Measurements from ENCODE around the gene CHDH. TPM values are rescaled to one million over a fixed set of nuclear protein-coding genes. Genes with fewer than 3 reads are reported as not detected.
A peak's percentile ranks its signal among the peaks of the same experiment; 100 is the strongest.

CHDH gene, protein sequence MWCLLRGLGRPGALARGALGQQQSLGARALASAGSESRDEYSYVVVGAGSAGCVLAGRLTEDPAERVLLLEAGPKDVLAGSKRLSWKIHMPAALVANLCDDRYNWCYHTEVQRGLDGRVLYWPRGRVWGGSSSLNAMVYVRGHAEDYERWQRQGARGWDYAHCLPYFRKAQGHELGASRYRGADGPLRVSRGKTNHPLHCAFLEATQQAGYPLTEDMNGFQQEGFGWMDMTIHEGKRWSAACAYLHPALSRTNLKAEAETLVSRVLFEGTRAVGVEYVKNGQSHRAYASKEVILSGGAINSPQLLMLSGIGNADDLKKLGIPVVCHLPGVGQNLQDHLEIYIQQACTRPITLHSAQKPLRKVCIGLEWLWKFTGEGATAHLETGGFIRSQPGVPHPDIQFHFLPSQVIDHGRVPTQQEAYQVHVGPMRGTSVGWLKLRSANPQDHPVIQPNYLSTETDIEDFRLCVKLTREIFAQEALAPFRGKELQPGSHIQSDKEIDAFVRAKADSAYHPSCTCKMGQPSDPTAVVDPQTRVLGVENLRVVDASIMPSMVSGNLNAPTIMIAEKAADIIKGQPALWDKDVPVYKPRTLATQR
- polyA plus RNA-seq, result 1 to 10 TPM in 1 of 3 donors, under 1 TPM in 2; 0.22 to 5.4 (median 0.92) TPM

DNA sequence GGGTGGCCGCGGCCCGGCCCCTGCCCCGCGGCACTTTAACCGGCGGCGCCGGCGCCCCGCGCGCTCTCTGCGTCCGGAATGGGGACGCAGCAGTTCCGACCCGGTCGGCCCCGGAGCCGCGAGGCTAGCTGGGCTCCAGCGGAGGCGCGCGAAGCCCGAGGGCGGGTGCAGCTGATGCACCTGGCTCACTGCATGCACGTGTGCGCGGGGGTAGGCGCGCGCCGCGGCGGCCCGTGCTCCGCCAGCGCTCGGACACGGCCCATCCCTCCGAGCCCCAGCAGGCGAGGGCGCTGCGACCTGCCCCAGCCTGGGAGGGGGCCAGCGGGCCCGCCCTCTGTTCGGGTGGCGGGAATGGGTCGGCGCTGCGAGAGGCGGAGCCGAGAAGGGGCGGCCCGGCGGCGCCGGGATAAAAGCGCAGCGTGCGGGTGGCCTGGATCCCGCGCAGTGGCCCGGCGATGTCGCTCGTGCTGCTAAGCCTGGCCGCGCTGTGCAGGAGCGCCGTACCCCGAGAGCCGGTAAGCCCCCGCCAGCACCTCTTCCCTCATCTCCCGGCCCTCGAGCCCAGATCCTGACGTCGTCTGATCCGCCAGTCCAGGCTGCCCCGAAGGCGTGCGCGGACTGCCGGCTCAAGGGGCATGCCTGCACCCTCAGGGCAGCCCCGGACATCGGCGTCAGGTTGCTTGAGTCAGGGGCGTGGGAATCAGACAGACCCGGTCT lies at the start of gene CHDH, which contains the start of gene IL17RB:
TSS of gene CHDH (minus strand) at position 286 of the 717 bp plus-strand sequence. CDS start 22,411 bp downstream, outside the sequence.
TSS of gene IL17RB (plus strand) at position 435 of the 717 bp plus-strand sequence. CDS start at position 456, 21 bp downstream.
- no peak within 1 kb of the TSS for H3K27ac ChIP-seq (ENCODE audit: low read depth, low read length)
- 2 to 3% (median 3%) methylated on average over 60 to 91 of the region's 91 CpGs for WGBS, 3 donors

- WGBS, 3 donors, result 47 to 61% (median 49%) methylated on average over 4 of the region's 4 CpGs
- peak overlapping the region; percentile 91 for H3K27ac ChIP-seq (ENCODE audit: low read depth, low read length)
These were observed 46.0 kb upstream of the CHDH start for GRCh38 chr3:53892286-53892637.

DNA sequence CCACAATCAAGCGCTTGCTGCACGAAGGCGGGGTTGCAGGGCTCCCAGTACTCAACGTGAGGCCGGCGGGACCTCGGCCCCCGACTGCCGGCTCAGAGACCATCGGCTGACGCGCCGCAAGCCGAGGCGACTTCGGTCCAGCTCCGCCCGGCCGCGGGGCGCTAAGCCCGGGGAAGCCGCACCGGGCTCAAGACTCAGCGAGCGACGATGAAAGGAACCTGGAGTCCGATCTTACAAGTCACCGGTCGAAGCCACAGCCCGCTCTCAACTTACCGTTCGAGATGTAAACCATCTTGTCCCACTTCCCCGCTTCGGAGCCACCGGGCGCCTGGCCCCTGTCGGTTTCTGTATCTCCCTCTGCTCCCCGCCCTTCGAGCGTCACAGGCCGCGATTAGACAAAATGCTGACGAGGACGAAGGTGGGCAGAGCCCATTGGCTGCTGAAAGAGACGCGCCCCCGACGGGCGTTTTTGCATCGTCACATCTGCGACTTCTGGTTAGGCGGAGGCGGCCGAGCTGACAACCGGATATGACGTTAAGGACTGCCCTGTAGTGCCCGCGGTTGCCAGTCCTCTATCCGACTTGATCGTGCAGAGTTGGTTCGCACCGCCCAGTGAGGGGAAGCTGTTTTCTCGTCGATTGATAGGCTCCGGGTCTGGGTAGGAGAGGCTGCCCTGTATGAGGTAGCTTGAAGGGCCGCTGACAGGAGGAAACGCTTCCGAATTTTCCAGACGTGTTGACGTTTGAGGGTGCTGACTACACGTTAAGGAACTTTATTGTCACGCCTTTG lies 45.5 kb upstream of the CHDH start, which contains the start of gene SELENOK:
TSS of gene SELENOK (minus strand) at position 363 of the 789 bp plus-strand sequence.
- H3K27ac ChIP-seq (ENCODE audit: low read depth, low read length), result peak within 1 kb of the TSS; percentile 91
- 0 to 1% (median 0%) methylated on average over 73 of the region's 73 CpGs for WGBS, 3 donors

- 2 to 7% (median 6%) methylated on average over 21 of the region's 21 CpGs for WGBS, 3 donors
These were observed 44.7 kb upstream of the CHDH start for GRCh38 chr3:53890726-53891475.

DNA sequence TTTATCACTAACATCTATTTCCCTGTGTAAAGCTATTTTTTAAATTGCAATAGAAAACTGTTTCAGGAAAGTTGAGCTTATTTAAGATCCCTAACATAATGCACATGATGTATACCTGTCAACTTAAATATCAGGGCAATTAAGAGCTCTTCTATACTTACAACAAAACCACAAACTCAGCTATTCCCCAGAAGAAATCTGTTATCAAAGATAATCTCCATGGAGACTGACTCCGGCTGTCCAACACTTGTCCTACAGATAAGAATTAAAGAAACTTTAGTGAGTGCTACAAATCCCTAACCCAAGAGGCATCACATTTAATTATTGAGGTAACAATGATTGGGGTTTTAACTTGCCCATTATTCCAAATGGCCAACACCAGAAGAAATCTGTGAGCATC lies 42.0 kb upstream of the CHDH start:
- 46 to 86% (median 83%) methylated on average over 1 of the region's 1 CpG for WGBS, 3 donors

More at GRCh38 chr3:53890726-53891475, 44.7 kb upstream of the CHDH start:
- H3K27ac ChIP-seq (ENCODE audit: low read depth, low read length), result peak overlapping the region; percentile 91

GRCh38 chr3:53887446-53887845 lies 41.2 kb upstream of the CHDH start:
- no peak overlapping the region for H3K27ac ChIP-seq (ENCODE audit: low read depth, low read length)

More for the DNA sequence above, 42.0 kb upstream of the CHDH start:
- H3K27ac ChIP-seq (ENCODE audit: low read depth, low read length), result no peak overlapping the region

DNA sequence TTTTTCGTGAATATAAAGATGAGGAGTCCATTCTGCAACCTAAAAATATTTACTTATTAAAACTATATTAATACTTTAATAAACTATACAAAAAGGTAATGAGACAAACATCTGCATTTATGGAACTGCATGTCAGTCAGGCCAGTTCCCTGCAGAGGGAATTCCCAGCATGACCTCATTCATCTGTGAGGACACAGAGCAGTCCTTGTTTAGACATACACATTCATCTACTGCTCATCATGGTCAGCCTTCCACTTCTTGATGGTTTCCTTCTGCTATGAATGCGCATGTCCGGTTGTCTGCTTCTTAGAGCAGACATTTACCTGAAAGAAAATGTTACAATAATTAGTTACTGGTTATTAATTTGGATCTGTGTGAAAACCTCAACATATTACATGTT lies 39.0 kb upstream of the CHDH start:
- 84 to 93% (median 91%) methylated on average over 3 of the region's 3 CpGs for WGBS, 3 donors

DNA sequence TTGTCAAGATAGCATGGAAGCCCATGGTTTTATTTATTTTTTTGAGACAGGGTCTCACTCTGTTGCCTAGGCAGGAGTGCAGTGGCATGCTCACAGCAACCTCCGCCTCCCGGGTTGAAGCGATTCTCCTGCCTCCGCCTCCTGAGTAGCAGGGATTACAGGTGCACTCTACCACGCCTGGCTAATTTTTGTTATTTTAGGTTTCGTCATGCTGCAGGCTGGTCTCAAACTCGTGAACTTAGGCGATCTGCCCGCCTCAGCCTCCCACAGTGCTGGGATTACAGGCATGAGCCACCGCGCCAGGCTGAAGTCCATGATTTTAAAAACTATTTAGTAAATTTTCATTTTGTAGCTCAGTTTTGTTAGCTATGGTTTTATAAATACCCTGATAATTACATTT lies 38.4 kb upstream of the CHDH start:
- no peak overlapping the region for H3K27ac ChIP-seq (ENCODE audit: low read depth, low read length)
- 95 to 96% (median 95%) methylated on average over 11 of the region's 11 CpGs for WGBS, 3 donors

More for the DNA sequence above, 39.0 kb upstream of the CHDH start:
- no peak overlapping the region for H3K27ac ChIP-seq (ENCODE audit: low read depth, low read length)

DNA sequence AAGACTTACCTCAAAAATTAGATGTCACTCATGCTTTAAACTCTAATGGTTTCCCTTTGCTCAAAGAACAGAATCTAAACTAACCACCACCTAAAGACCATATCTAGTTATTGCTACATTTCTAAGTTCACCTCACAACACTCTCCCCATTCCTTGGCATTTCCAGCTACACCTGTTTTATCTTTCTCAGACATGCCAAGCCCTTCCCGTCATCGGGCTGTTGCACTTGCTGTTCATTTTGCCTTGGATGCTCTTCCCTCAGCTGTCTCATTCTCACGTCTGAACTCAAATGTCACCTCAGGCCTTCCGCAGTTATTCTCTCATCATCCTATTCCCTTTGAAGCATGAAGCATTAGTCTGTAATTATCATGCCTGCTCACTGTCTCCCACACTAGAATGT lies 36.8 kb upstream of the CHDH start:
- 65 to 92% (median 92%) methylated on average over 4 of the region's 4 CpGs for WGBS, 3 donors
- no peak overlapping the region for H3K27ac ChIP-seq (ENCODE audit: low read depth, low read length)

DNA sequence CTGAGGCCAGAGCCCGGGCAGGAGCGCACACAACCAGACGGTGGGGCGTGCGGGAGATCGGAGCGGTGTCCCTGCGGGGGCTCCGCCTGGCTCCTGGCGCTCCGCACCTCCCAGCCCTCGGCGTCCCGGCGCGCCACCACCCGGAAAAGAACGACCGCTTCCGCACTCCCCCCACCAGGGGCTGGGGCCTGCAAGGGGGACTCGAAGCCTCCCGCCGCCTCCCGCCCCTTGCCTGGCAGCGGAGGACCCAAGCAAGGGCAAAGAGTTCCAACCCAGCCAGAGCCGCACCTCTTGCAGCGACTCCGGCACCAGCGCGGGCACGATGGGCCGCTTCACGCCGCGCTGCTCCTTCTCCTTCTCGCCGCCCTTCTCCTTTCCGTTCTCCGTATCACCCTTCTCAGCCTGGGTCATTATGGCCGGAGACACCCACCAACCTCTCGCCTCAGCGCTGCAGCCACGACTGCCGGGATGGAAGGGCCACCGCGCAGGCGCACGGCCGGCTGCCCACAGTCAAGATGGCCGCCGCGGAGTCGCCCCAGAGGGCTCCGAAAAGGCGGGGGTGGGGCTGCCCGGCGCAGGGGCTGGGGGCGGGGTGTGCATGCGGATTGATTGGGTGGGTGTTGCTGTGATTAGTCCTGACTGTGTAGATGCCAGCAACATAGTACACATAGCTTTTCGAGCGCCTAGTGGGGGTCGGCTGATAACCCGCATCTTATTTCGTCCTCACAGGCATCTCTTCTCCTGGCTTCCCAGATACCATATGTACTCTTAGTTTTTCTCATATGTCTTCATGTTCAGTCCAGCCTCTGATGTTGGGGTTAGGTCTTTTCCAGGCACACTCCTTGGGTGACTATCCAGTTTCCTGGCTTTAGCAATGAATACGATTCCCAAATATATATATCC lies 35.7 kb upstream of the CHDH start, which contains the start of gene ACTR8:
TSS of gene ACTR8 (minus strand) at position 462 of the 903 bp plus-strand sequence. CDS start at position 411, 51 bp downstream.
- 1% methylated on average over 64 to 65 of the region's 65 CpGs for WGBS, 3 donors

DNA sequence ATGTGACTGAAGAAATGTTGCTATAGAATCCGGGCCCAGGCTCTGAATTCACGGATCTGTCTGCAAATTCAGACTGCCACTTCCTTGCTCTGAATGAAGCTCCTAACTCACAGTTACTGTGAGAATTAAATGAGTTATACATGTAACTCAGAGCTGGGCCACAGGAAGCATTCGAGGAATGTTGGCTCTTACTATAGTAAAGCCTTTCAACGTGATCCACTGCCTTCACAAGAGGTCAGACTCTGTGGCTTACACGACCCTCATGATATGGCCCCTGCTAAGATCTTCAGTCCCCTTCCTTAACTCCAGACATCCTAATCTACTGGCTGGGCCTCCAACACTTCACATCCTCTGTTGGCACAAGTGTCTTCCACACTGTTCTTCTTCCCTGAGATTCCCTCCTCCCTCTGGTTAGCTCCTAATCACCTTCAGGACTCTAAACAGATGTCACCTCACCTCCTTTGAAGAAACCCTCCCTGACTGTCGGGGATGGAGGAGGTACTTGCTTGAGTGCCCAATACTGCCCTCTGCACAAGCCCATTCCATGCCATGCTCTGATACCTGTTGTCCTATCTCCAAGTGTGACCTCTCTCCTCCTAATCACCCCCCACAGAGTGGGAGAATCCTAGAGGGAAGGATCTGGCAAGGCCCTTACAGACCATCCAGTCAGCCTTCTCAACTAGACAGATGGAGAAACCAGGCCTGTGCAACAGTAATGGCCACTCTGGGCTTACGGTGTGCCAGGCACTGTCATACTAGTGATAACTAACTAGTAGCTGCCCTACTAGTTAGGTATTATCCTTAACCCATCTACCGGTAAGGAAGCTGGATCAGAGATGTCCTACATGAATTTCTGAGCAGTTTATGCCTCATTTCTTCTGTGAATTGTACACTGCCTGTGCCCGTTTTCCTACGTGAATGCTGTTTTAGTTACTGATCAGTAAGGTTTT lies 34.5 kb upstream of the CHDH start:
- WGBS, 3 donors, result 51 to 71% (median 68%) methylated on average over 10 of the region's 10 CpGs
- no peak overlapping the region for H3K27ac ChIP-seq (ENCODE audit: low read depth, low read length)

More for the DNA sequence above, 35.7 kb upstream of the CHDH start, which contains the start of gene ACTR8:
- no peak within 1 kb of the TSS for H3K27ac ChIP-seq (ENCODE audit: low read depth, low read length)

GRCh38 chr3:53865732-53866499 lies 19.7 kb upstream of the CHDH start:
- no peak overlapping the region for H3K27ac ChIP-seq (ENCODE audit: low read depth, low read length)
- 90 to 94% (median 92%) methylated on average over 5 of the region's 5 CpGs for WGBS, 3 donors

GRCh38 chr3:53863145-53863544 lies 16.9 kb upstream of the CHDH start:
- no peak overlapping the region for H3K27ac ChIP-seq (ENCODE audit: low read depth, low read length)
- 89 to 94% (median 90%) methylated on average over 1 of the region's 1 CpG for WGBS, 3 donors

- H3K27ac ChIP-seq (ENCODE audit: low read depth, low read length), result no peak overlapping the region
- WGBS, 3 donors, result 95 to 96% (median 96%) methylated on average over 3 of the region's 3 CpGs
These were observed 16.0 kb upstream of the CHDH start for GRCh38 chr3:53862241-53862640.

DNA sequence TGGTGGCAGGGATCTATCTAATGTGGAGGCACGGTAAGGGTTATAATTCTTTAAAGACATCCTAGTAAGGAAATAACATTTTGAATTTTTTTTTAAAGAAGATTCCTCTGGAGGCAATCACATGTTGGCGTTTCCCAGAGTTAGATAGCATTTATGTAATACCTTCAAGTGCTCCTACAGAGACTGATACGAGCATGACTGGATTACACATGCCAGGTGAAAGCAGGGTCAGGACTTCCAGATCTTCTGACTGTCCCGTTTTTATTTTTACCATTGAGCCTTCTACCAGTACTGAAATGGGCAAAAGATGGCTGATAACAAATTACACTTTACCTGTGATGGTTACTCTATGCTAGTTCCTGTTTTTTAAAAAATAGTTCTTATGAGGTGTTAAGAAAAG lies 14.0 kb upstream of the CHDH start:
- WGBS, 3 donors, result 80 to 88% (median 86%) methylated on average over 4 of the region's 4 CpGs
- H3K27ac ChIP-seq (ENCODE audit: low read depth, low read length), result no peak overlapping the region

All from adipose tissue (tissue), 3 donors.